SK-N-SH (cell line): ENCODE results near the gene STK36. TPM values are rescaled to one million over a fixed set of nuclear protein-coding genes. Genes with fewer than 3 reads are reported as not detected.
A peak's percentile ranks its signal among the peaks of the same experiment; 100 is the strongest.

Experiments used
- CTCF ChIA-PET: fragments of 300-600, 350-600 bp; formaldehyde crosslinking; extraction: SDS; loops from one replicate; lab custom pipeline; 2021; lab: Yijun Ruan, JAX
- POLR2A ChIA-PET: fragments of 350-600 bp; sonication (Branson Sonifier 250); formaldehyde crosslinking; extraction: SDS; loops from one replicate; lab custom pipeline; 2020; ENCODE audit warnings: antibody characterized with exemption, inconsistent platforms; lab: Yijun Ruan, JAX
- DNase-seq: peaks from one replicate; pipeline ENCODE4 v3.0.0; 2012
- H2AFZ ChIP-seq: fragments of 200-600 bp; sonication (generic); 2 replicates; pipeline ENCODE4 v1.8.1; 2016; ENCODE audit warnings: antibody characterized with exemption, mild to moderate bottlenecking, low read depth
- H3F3A ChIP-seq: fragments of 200-600 bp; sonication (generic); replicated peaks from 2 replicates; pipeline ENCODE3; 2016; ENCODE audit warnings: antibody characterized with exemption, mild to moderate bottlenecking; ENCODE audit not compliant: insufficient read depth
- H3K27ac ChIP-seq, 2 experiments: fragments of 200-500 bp in 1 of 2; fragments of 200-600 bp in 1 of 2; sonication (Bioruptor generic) in 1 of 2; sonication (generic), shearing (Covaris generic) in 1 of 2; 2 replicates each; pipeline versions ENCODE4 v1.5.1 to v1.6.1; 2014 to 2016; ENCODE audit warnings: low read depth in 2 of 2, inconsistent platforms in 1 of 2, low read length in 1 of 2, mild to moderate bottlenecking in 1 of 2, mixed read lengths in 1 of 2
- H3K27me3 ChIP-seq: fragments of 200-600 bp; sonication (generic), shearing (Covaris generic); 2 replicates; pipeline ENCODE4 v1.6.1; 2016; ENCODE audit warnings: mixed run types; ENCODE audit not compliant: insufficient read depth
- H3K36me3 ChIP-seq, 2 experiments: fragments of 200-500 bp in 1 of 2; fragments of 200-600 bp in 1 of 2; sonication (Bioruptor generic) in 1 of 2; sonication (generic) in 1 of 2; replicated peaks in 1 of 2; 2 replicates each; pipeline versions ENCODE3 to v1.5.1; 2014 to 2016; ENCODE audit warnings: low read length in 1 of 2, mild to moderate bottlenecking in 1 of 2; ENCODE audit not compliant: insufficient read depth in 2 of 2, control insufficient read depth in 1 of 2
- H3K4me1 ChIP-seq, 2 experiments: fragments of 200-500 bp in 1 of 2; fragments of 200-600 bp in 1 of 2; sonication (Bioruptor generic) in 1 of 2; sonication (generic), shearing (Covaris generic) in 1 of 2; 2 replicates each; pipeline versions ENCODE4 v1.5.1 to v1.6.1; 2014 to 2016; ENCODE audit warnings: low read depth in 1 of 2, low read length in 1 of 2, mixed run types in 1 of 2; ENCODE audit not compliant: insufficient read depth in 2 of 2, control insufficient read depth in 1 of 2
- H3K4me2 ChIP-seq: fragments of 200-600 bp; sonication (generic), shearing (Covaris generic); 2 replicates; pipeline ENCODE4 v1.6.1; 2017; ENCODE audit warnings: mixed run types
- H3K4me3 ChIP-seq, 2 experiments: fragments of 200-500 bp in 1 of 2; fragments of 200-600 bp in 1 of 2; sonication (Bioruptor generic) in 1 of 2; sonication (generic), shearing (Covaris generic) in 1 of 2; 2 replicates each; pipeline versions ENCODE4 v1.5.1 to v1.8.1; 2014 to 2016; ENCODE audit warnings: low read depth in 2 of 2, inconsistent platforms in 1 of 2, low read length in 1 of 2, mild to moderate bottlenecking in 1 of 2, mixed read lengths in 1 of 2, moderate library complexity in 1 of 2
- H3K79me2 ChIP-seq: fragments of 200-600 bp; sonication (generic); 2 replicates; pipeline ENCODE4 v1.8.1; 2017; ENCODE audit warnings: mild to moderate bottlenecking; ENCODE audit not compliant: insufficient read depth
- H3K9ac ChIP-seq: fragments of 200-600 bp; sonication (generic); 2 replicates; pipeline ENCODE4 v1.6.1; 2017; ENCODE audit warnings: mixed run types
- H3K9me2 ChIP-seq: fragments of 200-600 bp; sonication (generic); 2 replicates; pipeline ENCODE4 v1.6.1; 2017; ENCODE audit warnings: mixed run types
- H3K9me3 ChIP-seq: fragments of 200-600 bp; sonication (generic); 2 replicates; pipeline ENCODE4 v1.6.1; 2017; ENCODE audit warnings: mixed run types, mild to moderate bottlenecking, moderate library complexity
- H4K20me1 ChIP-seq: fragments of 200-600 bp; sonication (generic); 2 replicates; pipeline ENCODE4 v1.6.1; 2017; ENCODE audit warnings: mild to moderate bottlenecking, mixed run types; ENCODE audit not compliant: insufficient read depth
- ELF1 ChIP-seq: IDR thresholded peaks from 2 replicates; pipeline ENCODE4 v1.4.0; 2012
- EZH2phosphoT487 ChIP-seq: fragments of 200-600 bp; sonication (generic); IDR thresholded peaks from 2 replicates; pipeline ENCODE4 v1.6.1; 2017; ENCODE audit warnings: low read depth, mixed run types, mild to moderate bottlenecking, antibody characterized with exemption, moderate library complexity, borderline replicate concordance
- FOSL2 ChIP-seq: IDR thresholded peaks from 2 replicates; pipeline ENCODE4 v1.4.0; 2012; ENCODE audit warnings: low read depth, mild to moderate bottlenecking, moderate library complexity, borderline replicate concordance
- FOXJ3 ChIP-seq: sonication (generic); formaldehyde crosslinking; IDR thresholded peaks from 2 replicates; pipeline ENCODE4 v1.5.1; 2020; ENCODE audit warnings: mild to moderate bottlenecking, missing genetic modification reagents
- FOXM1 ChIP-seq: IDR thresholded peaks from 2 replicates; pipeline ENCODE4 v1.4.0; 2012; ENCODE audit warnings: low read depth, mild to moderate bottlenecking
- GATA2 ChIP-seq: sonication (generic); formaldehyde crosslinking; IDR thresholded peaks from 2 replicates; pipeline ENCODE4 v1.5.0; 2020; ENCODE audit warnings: mild to moderate bottlenecking, missing genetic modification reagents
- JUND ChIP-seq: IDR thresholded peaks from 2 replicates; pipeline ENCODE4 v1.4.0; 2012
- NFIC ChIP-seq: IDR thresholded peaks from 2 replicates; pipeline ENCODE4 v1.4.0; 2012; ENCODE audit warnings: borderline replicate concordance
- POLR2AphosphoS5 ChIP-seq: IDR thresholded peaks from 2 replicates; pipeline ENCODE4 v1.6.1; 2012; ENCODE audit warnings: low read depth, low read length
- RAD21 ChIP-seq: IDR thresholded peaks from 2 replicates; pipeline ENCODE4 v1.6.1; 2012; ENCODE audit warnings: mild to moderate bottlenecking, low read length
- REST ChIP-seq: IDR thresholded peaks from 2 replicates; pipeline ENCODE4 v1.6.1; 2012; ENCODE audit warnings: mild to moderate bottlenecking, low read depth, low read length, moderate library complexity
- RFX5 ChIP-seq: IDR thresholded peaks from 2 replicates; pipeline ENCODE4 v1.6.1; 2012; ENCODE audit warnings: mild to moderate bottlenecking, improper control_type of control experiment, low read length
- YY1 ChIP-seq: IDR thresholded peaks from 2 replicates; pipeline ENCODE4 v1.4.0; 2012; ENCODE audit warnings: low read depth, mild to moderate bottlenecking
- WGBS: methylation state at CpG from one replicate; pipeline ENCODE4 v1.1.6; 2017; ENCODE audit warnings: low lambda C conversion rate; 5-methylcytosine and 5-hydroxymethylcytosine counted together
- polyA plus RNA-seq, 3 experiments: library from polyadenylated mRNA; depleted of rRNA; stranded (reverse); fragments of >200 nt; gene quantifications; 2 replicates each; pipeline ENCODE4 v1.2.3, GENCODE V29; 2012
- TF ChIP-seq, protein P1 (sequence below): IDR thresholded peaks from 2 replicates; pipeline ENCODE4 v1.4.0; 2012; ENCODE audit warnings: low read depth
- TF ChIP-seq, protein P2 (sequence below): fragments of 150-350 bp; IDR thresholded peaks from 2 replicates; pipeline ENCODE4 v1.6.1; 2016; ENCODE audit warnings: mild to moderate bottlenecking, low read depth, low read length

Gene STK36
- polyA plus RNA-seq, 1 of the 3 experiments (the other 2 are of a cell fraction), result 53.5 TPM

GRCh38 chr2:218671097-218671653 is 711 bp upstream of the STK36 start:
- TF ChIP-seq FOXJ3 (no peak; the same call in 1 of the 2 replicates), NFIC (no peak), GATA2 (no peak)
- Histone ChIP-seq H3K4me1 (peaks cover 8 to 11% of the 10 kb centered on the region in 2 experiments; a peak in 3 of 4 replicates), H4K20me1 (no peaks in the 10 kb centered on the region; the same call in 1 of the 2 replicates), H3K9ac (peak overlapping the region; percentile 87), H3K9me3 (no peaks in the 10 kb centered on the region), H3K36me3 (peaks cover 36 to 48% of the 10 kb centered on the region in 2 experiments), H3K4me3 (peak overlapping the region; percentile 94 to 97), H3K79me2 (peaks cover 33% of the 10 kb centered on the region), H3K27ac (peak overlapping the region; percentile 76 to 94), H2AFZ (peak overlapping the region; percentile 94; the same call in 1 of the 2 replicates), H3K9me2 (no peaks in the 10 kb centered on the region), H3K27me3 (no peaks in the 10 kb centered on the region), H3K4me2 (peak overlapping the region; percentile 94), H3F3A (peaks cover 11% of the 10 kb centered on the region)
- WGBS, result 22% methylated on average over 12 of the region's 12 CpGs
- POLR2A ChIA-PET, result interaction anchor here (1.1 to 2.5 kb wide), 4 partner anchors 10 to 63 kb away, joined by 3 to 28 read pairs (median 6); partner anchors contain the start of genes BCS1L, PLCD4 and ZNF142
- DNase-seq, result no peak
- CTCF ChIA-PET, result interaction anchor here (1.0 to 6.5 kb wide), 6 partner anchors 11 to 205 kb away, joined by 3 to 36 read pairs (median 8); partner anchors contain the start of genes BCS1L, TTLL4 and ZNF142

- WGBS, result 80% methylated on average over 4 of the region's 4 CpGs
- DNase-seq, result no peak
- CTCF ChIA-PET, result interaction anchor here (1.3 kb wide), 1 partner anchor 32 kb away, joined by 4 read pairs; the partner anchor contains the start of gene TTLL4
- TF ChIP-seq ELF1 (no peak), EZH2phosphoT487 (no peak), POLR2AphosphoS5 (no peak), FOSL2 (no peak), YY1 (no peak), REST (no peak), RAD21 (no peak), FOXM1 (no peak), RFX5 (no peak), JUND (no peak)
- TF ChIP-seq, protein P1, sequence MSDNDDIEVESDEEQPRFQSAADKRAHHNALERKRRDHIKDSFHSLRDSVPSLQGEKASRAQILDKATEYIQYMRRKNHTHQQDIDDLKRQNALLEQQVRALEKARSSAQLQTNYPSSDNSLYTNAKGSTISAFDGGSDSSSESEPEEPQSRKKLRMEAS, result no peak
- TF ChIP-seq, protein P2, sequence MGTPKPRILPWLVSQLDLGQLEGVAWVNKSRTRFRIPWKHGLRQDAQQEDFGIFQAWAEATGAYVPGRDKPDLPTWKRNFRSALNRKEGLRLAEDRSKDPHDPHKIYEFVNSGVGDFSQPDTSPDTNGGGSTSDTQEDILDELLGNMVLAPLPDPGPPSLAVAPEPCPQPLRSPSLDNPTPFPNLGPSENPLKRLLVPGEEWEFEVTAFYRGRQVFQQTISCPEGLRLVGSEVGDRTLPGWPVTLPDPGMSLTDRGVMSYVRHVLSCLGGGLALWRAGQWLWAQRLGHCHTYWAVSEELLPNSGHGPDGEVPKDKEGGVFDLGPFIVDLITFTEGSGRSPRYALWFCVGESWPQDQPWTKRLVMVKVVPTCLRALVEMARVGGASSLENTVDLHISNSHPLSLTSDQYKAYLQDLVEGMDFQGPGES, result no peak
- POLR2A ChIA-PET, result no interaction called here
- Histone ChIP-seq H3K9ac (no peak overlapping the region), H3K9me3 (no peaks in the 10 kb centered on the region), H3K36me3 (peaks cover 41 to 50% of the 10 kb centered on the region in 2 experiments), H3K27me3 (no peaks in the 10 kb centered on the region), H3K27ac (no peak overlapping the region), H3K4me3 (no peak overlapping the region), H4K20me1 (no peaks in the 10 kb centered on the region), H3K4me2 (no peak overlapping the region), H2AFZ (no peak overlapping the region), H3K9me2 (no peaks in the 10 kb centered on the region), H3K4me1 (no peaks in the 10 kb centered on the region), H3K79me2 (no peaks in the 10 kb centered on the region), H3F3A (peaks cover 12% of the 10 kb centered on the region)
Observed at GRCh38 chr2:218679119-218679518, 7.2 kb downstream of the STK36 start.
